Measurements from ENCODE around the gene TNFRSF13B.
"Not testable (repeated sequence)": the region's sequence is repeated elsewhere in the genome, so short reads cannot be mapped to it uniquely, and the experiment has no call there.

Gene TNFRSF13B

DNA sequence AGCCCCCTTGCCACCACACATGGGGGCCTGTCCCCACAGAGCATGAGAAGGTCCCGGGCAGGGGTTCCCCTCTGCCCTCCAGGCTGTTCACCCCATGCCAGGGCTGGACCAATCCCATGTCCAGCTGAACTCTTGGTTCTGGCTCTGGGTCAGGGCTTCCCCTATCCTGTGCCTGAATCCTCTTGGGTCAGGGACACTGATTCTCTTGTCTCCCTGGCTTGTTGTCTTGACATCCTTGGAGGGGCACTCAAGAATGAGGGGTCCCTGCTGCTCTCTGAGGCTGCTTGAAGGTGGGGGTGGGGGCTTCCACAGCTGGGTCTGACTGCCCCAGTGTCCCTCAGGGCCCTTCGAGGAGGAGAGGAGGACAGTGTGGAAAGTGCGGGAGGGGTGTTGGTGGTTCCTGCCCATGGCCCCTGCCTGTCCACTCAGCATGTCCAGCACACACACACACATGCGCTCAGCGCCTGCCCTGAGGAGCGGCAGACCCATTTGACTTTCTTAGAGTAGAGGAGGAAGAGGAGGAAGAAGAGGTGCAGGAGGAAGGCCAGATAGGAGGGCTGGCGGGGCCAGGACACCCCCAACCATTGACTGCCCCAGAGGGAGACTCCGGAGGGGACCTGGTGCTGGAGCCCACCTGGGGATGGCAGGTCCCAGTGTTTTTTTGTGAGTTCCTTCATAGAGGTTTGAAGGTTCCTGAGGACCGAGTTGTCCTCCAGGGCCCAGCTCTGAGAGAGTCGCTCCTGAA is 47.0 kb downstream of the TNFRSF13B start:
- DNase-seq: no peak

DNA sequence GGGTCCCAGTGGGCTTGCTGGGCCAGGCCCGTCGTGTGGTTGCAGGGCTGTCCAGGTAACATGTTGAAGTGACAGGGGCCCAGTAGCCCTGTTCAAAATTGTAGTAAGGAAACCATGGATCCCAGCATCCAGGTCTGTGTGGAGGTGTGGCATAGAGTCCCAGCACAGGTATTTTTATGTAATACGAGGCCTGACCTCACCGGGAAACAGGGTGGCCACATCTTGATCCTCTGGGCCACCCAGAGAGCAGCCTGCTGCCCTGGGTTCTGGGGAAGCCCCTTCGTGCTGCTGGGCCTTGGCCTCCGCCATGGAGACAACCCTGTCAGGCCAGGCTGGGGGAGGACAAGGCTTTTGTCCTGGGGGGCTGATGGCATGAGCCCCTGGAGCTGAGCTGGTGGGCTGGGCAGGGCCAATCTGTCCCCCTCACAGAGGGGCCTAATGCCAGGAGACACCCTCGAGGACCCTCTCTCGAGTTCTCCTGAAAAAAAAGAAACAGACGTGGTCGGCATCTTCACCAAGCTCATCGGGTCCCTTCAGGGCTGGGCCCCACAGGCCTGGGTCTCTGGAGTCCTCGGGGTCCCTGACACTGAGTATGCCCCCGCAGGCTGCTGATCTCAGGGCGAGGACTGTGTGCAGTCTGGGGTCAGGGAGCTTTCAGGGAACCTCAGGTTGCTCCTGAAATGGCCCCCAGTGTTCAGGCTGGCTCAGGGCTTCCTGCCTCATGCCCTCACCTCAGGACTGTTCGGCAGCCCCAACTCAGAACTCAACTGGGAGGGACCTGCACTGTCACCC is 47.8 kb downstream of the TNFRSF13B start:
- DNase-seq: no peak

DNA sequence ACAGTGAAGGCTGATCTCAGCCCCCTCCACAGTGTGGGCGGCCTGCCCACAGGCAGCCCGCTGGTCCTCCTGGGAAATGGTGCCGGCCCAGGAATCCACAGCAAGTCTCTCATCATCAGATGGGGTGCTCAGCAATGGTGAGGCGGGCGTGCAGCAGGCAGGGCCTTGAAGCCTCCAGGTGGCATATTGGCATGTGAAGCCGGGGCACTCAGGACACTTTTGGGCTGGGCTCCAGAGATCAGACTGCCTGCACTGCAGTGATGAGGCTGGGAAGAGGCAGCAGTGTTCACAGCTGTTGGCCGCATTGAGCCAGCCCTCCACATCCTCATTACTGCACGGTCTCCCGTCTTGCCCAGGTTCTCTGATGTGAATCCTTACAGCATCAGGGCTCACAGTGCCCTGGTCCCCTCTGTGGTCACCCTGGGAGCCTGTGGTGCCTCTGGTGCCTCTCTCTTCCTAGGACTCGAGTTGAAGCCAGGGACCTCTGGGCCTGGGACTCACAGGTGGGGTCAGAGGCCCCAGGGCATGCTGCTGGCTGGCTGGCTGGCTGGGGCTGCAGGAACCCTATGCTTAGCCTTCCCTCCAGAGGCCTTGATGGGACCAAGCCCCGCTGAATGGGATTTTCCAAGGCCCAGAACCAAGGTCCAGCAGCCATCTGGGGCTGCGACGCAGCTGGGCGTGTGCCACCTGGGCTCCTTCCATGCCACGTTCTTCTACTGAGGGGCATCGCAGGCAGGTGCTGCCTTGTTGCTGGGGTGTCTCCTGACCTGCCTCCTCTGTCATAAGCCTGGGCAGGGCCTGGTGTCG is 48.6 kb downstream of the TNFRSF13B start:
- DNase-seq: no peak

DNA sequence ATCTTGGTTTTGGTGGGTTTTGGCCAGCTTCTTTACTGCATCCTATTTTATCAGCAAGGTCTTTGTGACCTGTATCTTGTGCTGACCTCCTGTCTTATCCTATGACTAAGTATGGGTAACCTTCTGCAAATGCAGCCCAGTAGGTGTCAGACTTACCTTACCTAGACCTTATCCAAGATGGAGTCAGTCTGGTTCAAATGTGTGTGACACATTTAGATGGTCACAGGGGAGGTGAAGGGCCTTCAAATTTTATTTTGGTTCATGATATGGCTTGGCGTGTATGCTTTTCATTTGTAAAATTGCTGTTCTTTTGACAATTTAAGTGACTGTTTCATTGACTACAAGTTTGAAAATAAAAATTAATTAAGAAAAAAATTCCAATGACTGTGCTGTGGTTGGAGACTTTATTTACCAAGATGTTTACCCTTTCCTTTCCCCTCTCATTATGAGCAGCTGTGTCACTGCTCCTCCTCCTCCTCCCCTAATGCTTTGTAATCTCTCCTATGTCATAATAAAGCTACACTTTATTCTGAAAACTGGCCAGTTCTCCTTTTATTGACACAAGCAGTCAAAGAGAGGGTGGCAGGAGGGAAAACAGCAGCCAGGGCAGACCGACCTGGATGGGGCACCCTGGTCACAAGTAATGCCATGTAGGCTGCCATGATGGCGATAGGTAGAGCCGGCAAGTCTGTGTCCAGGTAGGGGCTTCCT is 49.4 kb downstream of the TNFRSF13B start:
- peak; percentile 18 for DNase-seq

DNA sequence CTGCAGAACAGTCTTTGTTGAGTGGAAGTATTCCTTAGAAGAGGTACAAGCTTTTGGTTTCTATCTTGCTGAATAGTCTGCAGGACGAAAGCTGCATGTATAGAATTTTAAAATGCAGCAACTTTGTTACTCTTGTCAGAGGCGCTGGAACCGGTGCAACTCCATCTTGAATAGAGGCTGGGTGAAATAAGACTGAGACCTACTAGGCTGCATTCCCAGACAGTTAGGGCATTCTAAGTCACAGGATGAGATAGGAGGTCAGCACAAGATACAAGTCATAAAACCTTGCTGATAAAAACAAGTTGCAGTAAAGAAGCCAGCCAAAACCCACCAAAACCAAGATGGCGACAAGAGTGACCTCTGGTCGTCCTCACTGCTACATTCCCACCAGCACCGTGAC is 50.5 kb downstream of the TNFRSF13B start:
- DNase-seq: not testable (repeated sequence)

DNA sequence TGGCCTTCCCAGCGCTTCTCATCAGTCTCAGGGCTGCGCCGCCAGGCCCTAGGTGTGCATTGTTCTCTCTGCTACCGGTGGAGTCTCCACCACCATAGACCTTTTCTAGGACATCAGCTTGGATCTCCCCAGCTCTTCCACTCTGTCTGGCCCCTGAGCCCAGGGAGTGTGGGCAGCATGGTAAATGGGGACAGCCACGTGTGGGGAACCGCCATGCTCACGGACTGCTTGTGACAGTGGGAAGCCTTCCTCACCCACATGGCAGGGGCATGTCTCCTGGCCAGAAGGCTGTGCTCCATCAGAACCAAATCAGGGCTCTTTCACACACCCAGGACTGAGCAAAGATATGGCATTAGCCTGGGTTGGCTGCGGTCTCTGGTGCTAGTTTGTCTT is 51.3 kb downstream of the TNFRSF13B start:
- no peak for DNase-seq

DNA sequence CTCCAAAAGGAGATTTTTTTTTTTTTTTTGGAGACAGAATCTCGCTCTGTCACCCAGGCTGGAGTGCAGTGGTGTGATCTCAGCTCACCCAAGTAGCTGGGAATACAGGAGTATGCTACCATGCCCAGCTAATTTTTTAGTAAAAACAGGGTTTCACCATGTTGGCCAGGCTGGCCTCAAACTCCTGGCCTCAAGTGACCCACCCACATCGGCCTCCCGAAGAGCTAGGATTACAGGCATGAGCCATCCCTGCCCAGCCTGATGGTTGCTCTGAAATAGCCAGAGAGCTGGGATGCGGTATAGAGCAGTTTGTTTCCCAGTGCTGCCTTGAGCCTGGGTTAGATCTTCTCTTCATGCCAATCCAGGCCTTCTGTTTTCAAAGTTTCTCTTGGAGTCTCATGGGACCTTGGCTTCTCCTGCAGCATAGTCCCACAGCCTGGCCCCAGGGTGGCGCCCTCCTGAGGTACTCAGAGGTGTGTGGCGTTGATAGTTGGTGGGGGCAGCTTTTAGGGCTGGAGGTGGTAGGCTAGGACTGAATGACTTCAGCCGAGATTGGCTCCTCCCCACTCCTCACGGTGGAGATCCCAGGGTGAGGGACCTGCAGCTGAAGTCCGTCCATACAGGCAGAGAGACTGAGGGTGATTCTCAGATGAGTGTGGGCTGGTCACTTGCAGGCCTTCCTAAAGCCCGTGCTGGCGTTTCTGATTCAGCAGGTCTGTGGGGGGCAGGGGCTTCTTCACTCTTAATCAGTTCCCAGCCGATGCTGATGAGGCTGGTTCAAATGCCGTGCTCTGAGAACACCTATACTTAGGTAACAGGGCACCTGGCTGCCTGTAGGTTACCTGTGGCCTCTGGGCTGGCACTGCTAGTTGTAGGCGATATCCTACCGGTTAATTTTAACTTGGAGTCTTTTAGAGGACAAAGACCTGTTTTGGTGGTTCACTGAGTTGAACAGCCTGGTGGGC is 52.0 kb downstream of the TNFRSF13B start:
- no peak for DNase-seq

DNA sequence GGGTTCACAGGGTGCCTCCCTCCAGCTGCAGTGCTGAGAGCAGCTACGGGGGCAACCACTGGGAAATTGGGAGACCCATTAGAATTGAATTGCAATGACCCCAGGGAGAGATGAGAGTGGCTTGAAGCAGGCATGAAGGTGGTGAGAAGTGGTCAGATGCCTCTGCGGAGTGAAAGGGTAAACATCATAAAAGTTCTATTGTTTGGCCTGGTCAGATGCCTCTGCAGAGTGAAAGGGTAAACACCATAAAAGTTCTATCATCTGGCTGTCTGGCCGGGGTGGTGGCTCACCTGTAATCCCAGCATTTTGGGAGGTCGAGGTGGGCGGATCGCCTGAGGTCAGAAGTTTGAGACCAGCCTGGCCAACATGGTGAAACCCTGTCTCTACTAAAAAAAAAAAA is 53.5 kb downstream of the TNFRSF13B start:
- no peak for DNase-seq

DNA sequence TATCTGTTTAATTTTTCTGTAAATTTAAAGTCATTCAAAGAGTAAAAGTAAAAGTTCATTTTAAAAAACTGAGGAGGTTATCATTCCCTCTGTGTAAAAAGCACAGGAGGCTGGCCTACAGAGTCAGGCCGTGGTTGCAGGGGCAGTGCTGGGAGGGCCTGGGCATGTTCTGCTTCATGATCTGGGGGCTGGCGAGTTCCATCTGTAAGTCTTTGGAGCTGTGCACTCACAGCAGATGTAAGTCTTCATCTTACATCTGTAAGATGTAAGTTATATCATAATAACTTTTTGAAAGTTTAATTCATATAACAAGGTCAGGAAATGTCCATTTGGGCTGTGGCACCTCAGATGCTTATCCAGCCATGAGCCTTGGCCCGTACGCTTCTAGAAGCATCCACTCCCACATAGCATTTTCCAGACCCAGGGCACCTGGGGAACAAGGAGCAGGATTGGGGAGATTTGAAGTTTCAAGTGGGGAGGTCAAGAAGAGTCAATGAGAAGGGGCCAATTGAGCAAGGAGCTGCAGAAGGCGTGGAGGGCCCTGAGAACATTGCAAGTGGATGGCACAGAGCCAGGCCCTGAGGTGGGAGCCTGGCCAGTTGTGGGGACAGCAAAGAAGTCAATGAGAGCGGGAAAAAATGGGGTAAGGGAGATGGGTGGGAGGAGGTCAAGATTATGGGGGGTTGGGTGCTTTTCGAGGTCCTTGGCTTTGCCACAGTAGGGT is 54.1 kb downstream of the TNFRSF13B start:
- no peak for DNase-seq

DNA sequence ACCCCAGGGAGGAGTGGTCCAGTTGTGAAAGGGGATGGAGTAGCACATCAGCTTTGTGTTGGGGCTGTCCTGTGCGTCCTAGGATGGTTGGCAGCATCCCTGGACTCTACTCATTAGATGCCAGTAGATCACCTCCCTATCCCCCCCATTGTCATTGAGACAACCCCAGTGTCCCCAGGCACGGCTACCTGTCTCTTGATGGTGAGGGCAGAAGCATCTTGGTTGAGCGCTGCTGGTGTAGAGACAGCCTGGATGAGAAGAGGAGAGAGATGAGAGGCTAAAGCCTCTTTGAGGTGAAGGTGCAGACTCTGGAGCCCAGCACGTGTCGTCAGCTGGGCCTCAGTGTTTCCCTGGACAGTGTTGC is 55.4 kb downstream of the TNFRSF13B start:
- DNase-seq: no peak

DNA sequence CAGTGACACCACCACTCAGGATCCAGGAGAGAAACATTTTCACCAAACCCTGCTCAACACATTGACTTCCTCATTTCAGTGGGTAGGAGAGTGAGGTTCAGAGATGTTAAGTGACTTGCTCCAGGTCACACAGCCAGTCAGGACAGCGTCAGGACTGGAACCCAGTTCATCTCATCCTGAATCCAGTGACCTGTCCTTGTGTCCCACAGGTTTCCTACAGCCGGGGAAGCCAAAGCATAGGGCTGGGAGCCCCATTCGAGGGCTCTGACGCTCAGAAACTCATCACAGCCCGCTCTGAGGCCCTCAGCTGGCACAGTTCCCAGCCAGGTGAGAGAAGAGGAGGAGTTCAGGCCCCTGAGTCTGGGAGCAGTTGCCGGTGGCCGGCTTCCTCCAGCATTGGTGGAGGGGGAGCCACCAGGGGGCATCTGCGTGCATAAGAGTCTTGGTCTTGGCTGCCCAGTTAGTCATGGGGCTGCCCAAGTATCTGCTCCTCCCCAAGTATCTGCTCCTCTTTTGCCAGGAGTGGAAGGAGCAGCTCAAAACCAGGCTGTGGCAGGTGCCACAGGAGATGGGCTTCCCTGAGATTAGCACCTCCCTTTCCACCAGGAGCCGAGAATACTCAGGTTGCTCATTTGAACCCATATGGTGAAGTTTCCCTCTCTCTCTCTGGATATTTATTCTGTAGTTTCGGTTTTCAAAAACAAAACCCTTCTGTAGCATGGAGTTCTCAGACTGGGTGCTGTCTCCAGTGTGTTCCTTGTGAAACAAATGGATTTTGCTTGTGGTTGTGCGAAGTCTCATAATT is 56.0 kb downstream of the TNFRSF13B start:
- DNase-seq: peak; percentile 28

DNA sequence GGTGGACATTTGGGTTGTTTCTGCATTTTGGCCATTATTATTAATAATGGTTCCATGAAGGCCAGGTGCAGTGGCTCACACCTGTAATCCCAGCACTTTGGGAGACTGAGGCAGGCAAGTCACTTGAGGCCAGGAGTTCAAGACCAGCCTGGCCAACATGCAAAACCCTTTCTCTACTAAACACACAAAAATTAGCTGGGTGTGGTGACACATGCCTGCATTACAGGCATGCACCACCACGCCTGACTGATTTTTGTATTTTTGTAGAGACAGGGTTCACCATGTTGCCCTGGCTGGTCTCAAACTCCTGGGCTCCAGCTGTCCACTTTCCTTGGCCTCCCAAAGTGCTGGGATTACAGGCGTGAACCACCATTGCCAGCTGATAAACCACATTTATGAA is 58.5 kb downstream of the TNFRSF13B start:
- no peak for DNase-seq

DNA sequence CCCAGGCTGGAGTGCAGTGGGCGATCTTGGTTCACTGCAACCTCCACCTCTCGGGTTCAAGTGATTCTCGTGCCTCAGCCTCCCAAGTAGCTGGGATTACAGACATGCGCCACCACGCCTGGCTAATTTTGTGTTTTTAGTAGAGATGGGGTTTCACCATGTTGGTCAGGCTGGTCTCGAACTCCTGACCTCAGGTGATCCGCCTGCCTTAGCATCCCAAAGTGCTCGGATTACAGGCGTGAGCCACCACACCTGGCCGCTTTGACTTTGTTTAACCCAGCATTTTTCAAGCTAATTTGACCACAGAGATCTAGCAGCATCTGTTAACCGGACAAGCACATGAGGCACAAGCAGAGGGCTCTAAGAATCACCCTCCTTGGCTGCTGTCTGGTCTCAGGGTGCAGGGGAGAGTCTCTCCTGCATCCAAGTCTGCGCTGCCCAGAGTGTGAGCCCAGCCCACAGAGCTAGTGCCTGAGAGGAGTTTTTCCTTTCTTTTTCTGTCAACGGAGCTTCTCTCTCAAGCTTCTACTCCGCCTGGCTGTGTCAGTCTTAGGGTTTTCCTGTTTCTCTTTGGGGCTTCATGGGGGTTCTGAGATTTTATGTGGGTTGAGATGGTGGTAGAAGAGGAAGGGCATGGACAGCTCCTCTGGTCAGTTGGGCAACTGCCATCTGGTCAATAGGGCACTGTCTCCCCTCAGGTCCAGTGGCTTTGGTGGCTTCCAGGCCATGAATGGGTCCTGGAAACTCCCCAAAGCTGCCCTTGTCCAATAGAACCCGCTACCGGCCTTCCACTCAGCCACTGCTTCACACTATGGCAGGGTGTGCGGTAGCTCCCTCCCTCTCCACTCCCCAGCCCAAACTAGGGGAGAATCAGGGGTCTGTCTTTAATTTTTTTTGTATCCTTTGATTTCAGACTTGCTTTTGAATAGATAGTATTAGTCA is 59.6 kb downstream of the TNFRSF13B start:
- DNase-seq: no peak

DNA sequence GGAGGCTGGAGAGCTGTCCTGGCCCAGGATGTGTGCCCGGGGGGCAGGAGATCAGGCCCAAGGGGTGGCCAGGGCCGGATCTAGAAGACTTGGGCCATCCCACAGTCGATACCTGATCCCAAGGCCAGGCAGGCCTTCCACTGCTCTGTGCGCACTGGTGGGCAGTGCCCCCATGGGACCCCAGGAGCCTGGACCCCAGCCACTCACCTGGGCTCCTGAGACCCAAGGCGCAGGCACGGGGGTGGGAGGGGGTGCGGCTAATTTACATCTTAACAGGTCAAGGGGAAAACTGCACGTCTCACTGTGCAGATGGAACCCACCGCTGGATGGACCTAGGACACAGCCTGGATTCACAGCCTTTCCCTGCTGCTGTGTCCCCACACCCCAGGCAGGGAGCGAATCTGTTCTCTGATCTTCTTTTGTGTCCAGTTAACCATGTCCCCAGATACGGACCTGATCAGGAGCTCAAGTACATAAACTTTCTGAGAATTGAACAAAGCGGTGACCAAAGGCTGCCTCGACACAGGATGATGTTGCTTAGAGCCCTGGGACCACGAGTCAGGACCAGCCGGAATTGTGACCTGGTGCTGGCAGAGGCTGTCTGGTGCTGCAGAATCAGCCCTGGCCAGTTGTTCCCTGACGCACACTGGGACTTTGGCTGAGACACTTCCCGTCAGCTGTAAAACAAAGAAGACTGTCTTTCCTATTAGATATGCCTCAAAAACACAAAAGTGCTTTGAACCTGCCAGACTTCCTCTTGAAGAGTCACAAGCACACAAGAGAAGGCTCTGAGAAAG is 60.6 kb downstream of the TNFRSF13B start:
- DNase-seq: no peak

DNA sequence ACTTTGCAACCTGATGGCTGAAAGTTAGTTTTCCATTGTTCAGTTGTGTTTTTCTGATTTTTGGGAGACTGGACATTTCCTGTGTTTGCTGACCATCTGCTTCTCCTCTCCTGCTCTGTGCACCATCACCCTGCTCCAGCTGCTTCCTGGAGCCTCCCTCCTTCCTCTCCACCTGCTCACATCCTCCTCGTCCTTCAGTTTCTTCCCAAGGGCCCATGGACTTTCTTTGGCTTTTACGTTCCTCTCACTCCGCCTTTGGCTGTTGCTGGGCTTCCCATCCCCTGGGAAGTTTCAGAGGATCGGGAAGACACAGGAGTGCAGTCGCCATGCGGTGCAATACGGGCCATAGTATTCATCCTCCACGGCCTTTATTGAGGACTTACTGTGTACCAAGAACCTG is 61.6 kb downstream of the TNFRSF13B start:
- no peak for DNase-seq

DNA sequence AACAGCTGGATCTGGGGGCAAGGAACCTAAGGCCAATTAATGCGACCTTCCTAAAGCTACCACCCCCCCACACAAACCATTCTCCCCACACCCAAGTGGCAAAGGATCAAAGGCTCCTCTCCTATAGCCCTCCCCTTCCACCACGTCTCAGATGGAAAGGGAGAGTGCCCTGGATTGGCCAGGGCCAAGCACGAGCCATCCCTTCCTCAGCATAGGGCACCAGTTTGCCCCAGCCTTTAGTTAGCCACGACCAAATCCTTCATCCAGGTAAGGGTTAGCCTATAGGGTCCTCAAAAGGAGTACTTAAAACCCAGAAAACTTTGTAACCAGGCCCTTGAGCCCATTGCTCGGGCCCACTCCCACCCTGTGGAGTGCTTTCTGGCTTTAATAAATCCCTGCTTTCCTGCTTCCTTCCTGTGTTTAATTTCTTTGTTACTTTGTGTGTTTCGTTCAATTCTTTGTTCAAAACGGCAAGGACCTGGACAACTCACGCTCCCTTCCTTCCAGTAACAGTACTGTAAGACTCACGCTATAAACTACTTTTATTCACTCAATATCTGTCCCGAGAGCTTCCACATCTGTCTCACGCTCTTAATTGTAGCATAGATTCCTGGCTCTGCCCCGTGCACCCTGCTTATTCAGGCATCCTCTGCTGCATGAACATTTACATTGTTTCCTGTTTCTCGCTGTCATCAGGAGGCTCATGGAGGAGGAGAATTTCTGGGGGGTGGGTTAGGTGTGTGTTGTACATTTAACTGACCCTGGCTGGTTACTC is 62.3 kb downstream of the TNFRSF13B start:
- DNase-seq: no peak

DNA sequence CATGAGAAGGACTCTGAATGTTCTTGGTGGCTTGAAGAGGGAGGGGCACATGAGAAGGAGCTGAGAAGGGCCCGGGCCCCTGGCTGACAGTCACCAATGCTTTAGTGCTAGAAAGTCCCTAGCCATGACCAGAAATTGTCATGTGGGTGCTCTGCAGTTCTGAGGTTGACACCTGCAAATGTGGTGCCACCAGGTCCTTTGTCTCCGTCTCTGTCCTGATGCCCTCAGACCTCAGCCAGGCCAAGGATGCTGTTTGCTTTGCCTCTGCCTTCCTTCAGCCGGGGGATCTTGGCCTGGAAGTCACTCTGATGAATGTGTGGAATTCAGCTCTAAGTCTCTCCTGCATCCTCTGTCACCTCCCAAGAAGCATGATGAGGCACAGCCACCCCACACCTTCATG is 63.6 kb downstream of the TNFRSF13B start:
- DNase-seq: no peak

Measured in hematopoietic multipotent progenitor cell treated with erythropoietin and hydrocortisone succinate and interleukin-3 and kit ligand, for 8 days (in vitro differentiated cells).